ENCODE measurements around the gene CC2D2B.
"Not testable (repeated sequence)": the region's sequence is repeated elsewhere in the genome, so short reads cannot be mapped to it uniquely, and the experiment has no call there.

CC2D2B gene, protein sequence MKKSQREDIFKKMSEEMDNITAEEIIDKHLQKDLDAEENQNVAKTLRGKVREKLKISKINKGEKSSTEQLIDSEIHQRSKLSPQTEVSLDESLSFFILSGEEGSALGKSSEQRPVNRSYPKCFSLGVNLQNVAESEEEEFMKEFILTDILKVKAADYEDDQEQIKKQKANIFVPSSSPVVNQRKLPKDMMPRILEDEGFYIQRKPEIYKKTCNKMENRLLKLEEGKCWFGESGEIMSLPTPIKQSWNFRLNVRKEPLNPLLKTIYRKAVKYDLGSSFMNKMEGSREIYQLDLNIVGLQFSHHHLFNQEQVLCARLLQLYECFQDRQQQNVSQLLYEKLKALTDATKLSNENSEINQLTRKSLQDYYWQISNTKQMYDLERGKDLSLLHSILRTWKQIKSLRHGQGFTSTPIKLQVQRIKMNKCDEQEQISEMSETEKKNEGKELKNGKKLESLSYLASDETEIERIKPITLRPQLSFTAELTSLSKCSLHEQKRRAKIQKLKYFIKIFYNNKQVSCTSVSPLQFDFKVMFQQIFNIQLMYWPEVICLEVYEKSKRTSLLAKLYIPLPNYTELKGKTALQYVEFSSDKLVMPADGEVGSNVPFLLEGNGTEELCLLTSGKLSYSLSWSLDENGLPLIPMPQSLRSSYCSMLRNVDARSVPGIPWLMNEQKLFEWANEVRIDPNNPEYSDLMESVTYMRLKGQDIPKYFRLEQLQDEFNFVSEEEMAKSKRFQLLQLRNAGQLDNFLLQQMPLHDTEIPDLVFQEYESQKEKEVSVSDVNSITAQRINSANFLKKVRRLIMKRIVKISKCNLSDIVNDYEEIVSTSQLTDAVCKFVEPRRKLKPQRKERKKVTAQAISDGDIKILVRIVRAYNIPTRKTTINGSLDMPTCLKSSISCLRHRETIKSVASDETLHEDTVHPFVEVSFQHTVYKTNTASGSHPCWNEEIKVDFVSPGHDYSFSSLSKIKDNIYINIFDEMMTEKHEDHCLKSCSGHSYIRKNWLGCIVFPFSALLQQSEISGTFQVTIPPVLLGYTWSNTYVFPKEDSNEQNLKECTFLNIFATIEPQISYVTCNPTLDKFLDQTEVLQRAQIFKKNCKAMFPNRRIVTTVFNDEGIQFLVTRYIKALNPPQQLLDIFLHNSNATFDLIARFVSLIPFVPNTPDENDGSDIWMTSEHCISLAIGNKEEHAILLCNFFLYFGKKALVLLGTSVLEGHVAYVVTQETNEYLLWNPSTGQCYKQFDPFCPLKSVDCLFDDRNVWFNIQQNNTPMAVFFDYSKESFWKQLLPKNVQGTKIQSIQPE (N-terminal part only)

DNA sequence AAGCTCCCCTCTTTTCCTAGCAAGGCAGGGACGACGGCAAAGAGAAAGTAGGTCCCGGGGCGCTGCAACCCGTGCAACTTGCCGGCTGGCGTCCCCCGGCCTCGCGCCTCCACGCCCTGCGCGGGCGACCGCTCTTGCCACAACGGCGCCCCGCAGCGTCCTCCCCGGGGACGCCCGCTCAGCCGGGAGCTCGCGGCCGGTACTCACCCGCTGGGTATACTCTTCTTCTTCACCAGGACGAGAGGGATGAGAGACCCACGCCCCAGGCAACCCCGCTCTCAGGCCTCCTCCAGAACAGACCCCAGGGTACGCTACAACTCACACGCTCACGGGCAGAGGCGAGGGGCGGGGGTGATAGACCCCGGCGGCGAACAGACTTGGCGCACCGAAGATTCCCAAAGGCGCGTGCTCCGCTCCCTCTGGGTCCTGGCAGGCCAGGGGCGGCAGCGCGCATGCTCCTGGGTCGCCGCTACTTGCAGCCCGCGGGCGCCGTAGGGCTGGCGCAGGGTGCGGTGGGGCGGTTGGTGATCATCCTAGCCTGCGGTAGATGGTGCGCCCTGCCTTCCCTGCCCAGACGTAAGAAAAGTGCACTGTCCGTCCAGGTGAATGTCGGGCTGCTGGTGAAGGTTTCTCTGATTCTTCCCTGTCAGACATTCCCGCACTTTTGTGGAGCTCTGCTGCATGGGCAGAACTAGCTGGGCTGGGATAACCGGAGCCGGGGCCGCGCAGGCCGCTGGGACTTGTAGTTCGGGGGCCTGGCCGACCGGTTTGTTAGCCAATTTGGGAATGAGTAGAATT, at the start of gene CC2D2B:
CC2D2B (plus strand) TSS at position 520 of the 798 bp plus-strand sequence. CDS start 3,349 bp downstream, outside the sequence.
- DNase-seq: peak in 13 of 14 donors; percentile 62 to 97 (median 91)

DNA sequence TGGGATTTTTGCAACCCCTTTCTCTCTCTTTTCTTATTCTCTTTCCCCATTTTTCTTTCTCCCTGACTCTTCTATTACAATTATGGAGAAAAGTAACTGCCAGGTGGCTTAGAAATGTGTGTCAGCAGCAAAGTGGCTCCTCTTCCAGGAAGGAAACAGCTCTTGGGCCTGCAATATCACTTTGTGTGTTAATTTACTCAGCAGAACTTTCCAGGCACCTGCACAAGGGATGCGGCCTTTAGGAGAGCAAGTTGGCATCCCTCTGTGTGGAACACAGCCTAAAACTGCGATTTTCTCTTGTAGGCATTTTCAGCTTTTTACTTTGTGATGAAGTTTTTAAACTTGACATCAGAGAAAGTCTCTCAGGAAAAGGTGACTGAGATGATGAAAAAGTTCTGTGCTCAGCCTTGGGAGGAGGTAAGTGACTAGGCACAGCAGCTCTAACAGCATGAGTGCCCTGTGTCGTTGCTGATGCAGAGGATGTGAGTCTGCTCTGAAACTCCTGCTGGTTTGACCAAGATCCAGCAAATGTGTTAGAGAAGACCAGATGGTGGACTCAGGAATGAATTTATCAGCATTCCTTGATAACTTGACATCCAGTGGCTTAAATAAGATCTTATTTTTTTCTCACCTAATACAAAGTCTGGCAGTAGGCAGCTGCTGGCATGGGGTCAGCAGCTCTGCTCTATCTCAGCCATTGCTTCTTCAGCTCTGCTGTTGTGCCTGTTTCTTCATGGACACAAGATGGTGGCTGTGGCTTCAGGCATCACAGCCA, 47.4 kb upstream of the CC2D2B start:
- DNase-seq: no peak

DNA sequence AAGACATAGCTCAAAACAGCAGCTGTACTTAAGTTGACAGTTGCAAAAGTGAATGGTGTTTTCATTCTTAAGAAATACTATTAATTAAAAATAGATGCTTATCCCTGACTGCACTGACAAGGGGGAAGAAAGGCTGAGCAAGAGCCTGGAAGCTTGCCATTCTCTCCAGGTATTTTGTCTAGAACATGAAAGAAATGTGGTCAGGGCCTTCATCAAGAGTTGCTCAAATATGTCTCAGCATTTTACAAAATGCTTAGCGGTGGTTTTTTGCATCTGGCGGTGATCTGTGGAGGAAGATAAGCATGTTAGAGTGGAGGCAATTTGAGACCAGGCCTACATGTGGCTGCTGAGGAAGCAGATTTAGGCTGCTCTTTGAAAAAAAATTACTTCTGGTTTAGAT, 46.4 kb upstream of the CC2D2B start:
- no peak for DNase-seq

DNA sequence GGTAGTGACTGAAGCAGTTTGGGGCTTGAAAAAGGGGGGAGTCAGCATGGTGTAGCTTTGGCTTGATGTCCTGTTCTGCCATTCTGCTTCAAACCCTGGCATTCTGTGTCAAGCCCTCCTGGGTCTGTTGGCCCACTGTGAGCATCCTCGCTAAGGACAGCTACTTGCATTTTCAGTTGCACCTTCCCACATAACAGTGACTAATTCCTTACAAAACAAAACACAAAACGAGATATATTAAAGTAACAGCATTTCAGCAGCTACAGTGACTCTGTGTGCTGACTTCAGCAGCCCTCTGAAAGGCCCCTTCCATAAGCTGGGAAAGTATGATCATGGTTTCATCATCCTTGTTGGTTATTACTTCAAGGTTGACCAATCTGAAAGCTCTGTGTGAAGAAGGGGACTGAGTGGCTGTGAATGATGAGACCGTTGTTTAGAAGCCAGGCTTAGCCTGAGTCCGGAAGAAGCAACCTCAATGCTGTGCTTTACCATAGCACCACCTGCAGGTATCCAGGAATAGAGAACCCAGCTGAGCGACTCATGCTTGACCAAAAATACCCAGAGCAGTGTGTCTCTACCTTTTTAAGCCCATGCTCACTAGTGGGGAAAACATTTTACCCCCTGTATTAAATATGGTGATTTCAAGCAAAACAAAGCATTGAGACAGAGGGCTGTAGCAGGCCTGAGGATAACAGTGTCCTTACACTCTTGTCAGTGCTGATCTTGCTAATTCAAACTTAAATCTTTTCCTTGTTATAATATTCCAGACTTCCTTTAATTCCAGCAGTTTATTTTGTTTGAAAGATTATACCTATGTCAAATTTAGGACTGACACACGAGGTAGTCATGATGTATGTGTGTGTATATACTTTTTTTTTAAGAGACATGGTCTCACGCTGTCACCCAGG, 42.6 kb upstream of the CC2D2B start:
- DNase-seq: peak in 3 of 14 donors; percentile 0 to 6 (median 3)

DNA sequence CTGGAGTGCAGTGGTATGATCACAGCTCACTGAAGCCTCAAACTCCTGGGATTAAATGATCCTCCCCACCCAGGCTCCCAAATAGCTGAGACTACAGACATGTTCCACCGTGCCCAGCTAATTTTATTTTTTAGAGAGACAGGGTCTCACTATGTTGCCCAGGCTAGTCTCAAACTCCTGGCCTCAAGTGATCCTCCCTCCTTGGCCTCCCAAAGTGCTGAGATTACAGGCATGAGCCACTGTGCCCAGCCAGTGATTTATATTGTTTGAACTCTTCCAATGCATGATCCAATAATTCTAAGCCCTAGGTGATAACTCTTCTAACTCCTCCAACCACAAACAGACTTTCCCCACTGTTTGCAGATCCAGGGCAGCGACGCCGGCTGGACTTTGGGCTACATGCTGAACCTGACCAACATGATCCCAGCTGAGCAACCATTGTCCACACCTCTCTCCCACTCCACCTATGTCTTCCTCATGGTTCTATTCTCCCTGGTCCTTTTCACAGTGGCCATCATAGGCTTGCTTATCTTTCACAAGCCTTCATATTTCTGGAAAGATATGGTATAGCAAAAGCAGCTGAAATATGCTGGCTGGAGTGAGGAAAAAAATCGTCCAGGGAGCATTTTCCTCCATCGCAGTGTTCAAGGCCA, 41.8 kb upstream of the CC2D2B start:
- no peak for DNase-seq

DNA sequence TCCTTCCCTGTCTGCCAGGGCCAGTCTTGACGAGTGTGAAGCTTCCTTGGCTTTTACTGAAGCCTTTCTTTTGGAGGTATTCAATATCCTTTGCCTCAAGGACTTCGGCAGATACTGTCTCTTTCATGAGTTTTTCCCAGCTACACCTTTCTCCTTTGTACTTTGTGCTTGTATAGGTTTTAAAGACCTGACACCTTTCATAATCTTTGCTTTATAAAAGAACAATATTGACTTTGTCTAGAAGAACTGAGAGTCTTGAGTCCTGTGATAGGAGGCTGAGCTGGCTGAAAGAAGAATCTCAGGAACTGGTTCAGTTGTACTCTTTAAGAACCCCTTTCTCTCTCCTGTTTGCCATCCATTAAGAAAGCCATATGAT, 41.3 kb upstream of the CC2D2B start:
- DNase-seq: no peak

DNA sequence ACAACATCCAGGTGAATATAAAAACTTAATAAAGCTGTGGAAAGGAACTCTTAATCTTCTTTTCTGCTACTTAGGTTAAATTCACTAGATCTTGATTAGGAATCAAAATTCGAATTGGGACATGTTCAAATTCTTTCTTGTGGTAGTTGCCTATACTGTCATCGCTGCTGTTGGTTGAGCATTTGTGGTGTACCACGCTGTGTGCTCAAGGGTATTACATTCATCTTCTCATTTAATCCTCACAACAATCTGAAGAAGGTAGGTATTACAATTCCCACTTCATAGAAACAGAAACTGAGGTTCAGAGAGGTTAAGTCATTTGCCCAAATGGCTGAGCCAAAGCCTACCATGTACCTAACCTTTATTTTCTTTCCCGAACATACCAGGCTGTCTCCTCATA, 39.9 kb upstream of the CC2D2B start:
- DNase-seq: no peak

DNA sequence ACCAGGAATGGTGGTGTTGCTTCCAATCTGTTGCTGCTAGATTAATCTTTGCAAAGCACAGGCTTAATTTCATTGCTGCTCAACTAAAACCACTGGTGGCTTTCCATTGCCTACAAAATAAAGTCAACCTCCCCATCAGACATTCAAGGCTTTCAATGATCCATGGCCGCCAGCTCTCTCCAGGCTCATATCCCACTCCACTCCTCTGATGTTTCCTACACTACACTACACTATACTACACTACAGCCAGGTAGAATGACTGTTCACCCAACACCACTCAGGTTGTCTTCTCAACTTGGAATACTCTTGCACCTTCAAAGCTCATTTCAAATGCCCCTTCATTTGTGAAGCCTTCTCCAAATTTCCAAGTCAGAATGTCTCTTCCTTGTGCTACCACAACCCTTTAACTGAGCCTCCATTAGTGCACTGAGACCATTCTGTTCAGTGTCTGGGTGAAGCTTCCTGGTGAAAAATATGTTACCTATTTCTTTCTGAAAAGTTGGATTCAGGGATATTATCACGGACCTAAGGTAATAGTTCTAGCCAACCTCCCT, 35.5 kb upstream of the CC2D2B start:
- DNase-seq: no peak

DNA sequence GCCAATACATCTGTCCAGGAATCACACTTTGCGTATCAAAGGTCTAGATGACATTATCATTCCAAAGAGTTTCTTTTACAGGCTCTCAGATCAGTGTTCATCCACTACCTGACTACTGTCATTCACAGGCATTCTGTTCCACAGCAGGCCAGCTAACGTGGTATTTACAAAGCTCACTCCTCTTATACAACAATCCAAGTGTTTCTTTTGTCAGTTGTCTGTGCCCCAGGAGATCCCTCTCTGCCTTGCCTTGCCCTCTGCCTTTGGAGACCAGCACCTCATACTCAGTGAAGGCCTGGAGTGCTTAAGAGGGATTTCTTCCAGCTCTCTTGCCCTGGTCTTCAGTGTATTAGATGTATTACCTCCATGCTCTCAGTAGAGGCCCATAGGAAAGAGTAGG, 34.6 kb upstream of the CC2D2B start:
- no peak for DNase-seq

DNA sequence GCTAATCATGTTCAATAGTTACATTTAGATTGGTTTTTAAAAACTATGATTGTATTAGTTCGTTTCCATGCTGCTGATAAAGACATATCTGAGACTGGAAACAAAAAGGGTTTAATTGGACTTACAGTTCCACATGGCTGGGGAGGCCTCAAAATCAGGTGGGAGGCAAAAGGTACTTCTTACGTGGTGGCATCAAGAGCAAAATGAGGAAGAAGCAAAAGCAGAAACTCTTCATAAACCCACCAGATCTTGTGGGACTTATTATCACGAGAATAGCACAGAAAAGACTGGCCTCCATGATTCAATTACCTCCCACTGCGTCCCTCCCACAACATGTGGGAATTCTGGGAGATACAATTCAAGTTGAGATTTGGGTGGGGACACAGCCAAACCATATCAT, 34.1 kb upstream of the CC2D2B start:
- DNase-seq: no peak

DNA sequence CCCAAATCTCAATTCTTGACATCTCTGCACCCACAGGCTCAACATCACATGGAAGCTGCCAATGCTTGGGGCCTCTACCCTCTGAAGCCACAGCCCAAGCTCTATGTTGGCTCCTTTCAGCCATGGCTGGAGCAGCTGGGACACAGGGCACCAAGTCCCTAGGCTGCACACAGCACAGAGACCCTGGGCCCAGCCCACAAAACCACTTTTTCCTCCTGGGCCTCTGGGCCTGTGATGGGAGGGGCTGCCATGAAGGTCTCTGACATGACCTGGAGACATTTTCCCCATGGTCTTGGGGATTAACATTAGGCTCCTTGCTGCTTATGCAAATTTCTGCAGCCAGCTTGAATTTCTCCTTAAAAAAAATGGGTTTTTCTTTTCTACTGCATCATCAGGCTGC, 33.0 kb upstream of the CC2D2B start:
- DNase-seq: not testable (repeated sequence)

DNA sequence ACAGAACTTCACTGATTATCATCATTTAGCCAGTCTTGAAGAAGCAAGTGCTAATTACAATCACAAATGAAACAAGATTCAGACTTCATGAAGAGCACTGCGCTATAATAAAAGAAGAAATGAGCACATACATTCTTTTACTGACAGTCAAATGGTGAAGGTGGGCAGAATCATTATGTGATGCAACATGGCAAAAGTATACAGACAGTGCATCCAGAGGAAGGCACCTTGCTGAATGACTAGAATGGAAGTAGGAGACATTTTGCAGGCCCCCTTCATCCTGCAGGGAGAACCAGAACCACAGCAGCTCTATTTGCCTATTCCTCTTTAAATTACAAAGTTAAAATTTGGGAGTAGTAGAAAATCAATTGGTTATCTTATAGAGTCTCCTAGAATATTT, 31.0 kb upstream of the CC2D2B start:
- DNase-seq: no peak

DNA sequence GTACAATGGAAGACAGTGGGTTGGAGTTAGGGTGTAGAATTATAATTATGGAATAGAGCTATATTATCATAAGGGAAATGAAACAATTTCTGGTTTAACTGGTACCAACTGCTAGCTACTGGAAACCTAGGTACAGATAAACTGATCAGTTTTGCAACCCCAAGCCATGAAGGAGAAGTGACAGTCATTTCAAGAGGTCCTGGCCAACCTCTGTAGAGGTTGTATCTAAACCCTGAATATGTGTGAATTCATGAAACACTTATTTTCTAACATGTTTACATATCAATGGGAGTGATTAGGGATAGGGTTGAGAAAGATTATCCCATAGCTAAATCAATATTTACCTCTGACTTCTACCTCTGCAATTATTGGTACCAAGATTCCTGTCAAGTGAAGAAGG, 29.9 kb upstream of the CC2D2B start:
- DNase-seq: no peak

DNA sequence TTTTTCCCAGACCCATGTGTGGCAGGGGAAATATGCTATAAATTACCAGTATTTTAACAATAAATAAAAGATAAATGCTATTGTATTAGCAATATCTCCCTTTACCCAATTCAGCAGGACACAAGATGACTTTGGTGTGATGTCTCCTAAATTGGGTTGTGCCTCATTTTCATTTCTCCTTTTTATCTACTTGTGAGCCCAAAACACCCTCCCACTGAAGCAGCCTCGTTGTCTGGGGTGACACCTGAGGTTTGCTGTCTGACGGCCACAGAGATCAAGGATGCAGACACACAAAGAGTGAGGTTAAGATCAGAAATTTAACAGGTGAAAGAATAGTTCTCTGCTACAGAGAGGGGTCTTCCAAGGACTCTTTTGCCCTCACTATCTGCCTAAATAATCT, 27.1 kb upstream of the CC2D2B start:
- no peak for DNase-seq

DNA sequence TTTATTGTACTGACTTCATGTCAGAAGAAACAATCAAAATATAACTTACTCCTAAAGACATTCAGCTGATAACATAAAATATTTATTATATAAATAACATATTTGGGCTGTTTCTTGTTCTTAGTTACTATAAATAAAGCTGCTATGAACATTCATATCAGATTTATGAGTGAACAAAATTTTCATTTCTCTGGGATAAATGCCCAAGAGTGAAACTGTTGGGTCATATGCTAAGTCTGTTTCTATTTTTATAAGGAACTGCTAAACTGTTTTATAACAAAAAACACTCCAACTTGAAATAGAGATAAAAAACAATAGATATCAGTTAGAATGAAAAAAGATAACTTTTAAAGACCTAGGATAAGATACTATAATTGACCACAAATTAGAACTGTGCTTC, 26.5 kb upstream of the CC2D2B start:
- no peak for DNase-seq

DNA sequence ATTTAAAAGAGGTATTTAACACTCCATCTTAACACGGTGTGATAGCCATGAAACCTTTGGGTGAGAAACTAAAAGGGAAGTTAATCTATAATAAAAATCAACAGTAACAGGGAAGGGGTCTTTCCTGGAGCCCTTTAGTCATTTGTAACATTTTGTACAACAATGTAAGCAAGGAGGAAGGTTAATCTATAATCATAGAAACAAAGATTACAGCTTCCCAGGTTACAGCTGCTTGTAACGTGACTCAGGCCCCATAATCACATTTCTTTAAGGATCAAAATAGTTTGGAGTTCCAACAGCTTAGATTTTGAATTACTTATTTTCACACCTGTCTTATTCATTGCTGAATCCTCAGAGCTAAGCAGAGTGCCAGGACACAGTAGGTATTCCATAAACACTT, 17.9 kb upstream of the CC2D2B start:
- DNase-seq: no peak

DNA sequence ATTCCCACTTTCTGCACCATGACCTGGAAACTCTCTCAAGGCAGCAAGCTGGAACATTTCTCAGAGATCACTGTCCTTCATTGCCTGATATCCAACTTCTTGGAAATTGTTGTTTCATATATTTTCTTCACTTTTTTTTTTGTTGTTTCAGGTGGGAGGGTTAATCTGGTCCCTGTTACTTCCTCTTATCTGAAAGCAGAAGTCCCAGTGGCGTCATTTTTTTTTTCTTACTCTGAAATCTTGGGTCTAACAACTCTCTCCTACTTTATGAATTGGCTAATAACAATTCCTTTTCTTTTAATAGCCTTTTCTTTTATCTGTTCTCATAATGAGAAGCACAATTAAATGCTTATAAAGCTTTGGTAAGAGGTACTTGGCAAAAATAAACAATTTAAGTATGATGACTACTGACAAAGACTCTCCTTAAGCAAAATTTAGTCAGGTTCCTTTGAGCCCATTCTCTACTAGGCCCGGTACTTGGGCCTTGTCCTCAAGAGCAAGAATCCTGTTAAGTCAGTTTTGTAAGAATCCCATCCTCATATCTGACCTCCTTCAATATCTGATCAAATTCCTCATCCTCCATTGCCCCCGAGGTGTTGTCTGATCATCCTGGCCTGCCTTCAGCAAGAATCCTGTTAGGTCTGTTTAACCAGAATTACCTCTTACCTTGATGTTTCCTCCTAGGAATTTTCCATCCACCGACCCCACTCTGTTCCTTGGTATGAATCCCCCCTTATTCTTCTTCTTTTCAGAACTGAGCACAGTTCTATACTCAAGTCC, 11.5 kb upstream of the CC2D2B start:
- no peak for DNase-seq

DNA sequence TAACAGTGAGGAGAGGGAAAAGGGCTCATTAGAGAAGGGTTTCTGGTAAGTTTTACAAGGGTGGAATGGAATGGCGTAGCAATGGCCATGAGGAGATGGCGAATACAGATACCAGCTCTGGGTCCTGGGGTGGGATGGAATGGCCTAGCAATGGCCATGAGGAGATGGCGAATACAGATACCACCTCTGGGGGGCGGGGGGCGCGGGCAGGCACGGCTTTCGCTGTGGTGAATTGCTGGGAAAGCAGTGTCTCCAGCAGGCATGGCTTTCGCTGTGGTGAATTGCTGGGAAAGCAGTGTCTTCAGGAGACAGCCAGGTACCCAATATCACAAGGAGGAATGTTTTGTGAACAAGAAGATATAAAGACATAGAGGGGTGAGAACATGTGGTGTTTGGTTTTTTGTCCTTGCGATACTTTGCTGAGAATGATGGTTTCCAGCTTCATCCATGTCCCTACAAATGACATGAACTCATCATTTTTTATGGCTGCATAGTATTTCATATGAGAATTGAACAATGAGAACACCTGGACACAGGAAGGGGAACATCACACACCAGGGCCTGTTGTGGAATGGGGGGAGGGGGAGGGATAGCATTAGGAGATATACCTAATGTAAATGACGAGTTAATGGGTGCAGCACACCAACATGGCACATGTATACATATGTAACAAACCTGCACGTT, 1.7 kb upstream of the CC2D2B start:
- not testable (repeated sequence) for DNase-seq

All from C1 segment of cervical spinal cord (tissue), 14 donors.